MM.1S (cell line): ENCODE results near the gene CARMIL1.

Source experiments
- DNase-seq: peaks from one replicate; pipeline ENCODE4 v3.0.0-alpha.2; 2015
- H2AFZ ChIP-seq: fragments of 300-600 bp; sonication (generic); 2 replicates; pipeline ENCODE4 v1.6.0; 2016; ENCODE audit warnings: antibody characterized with exemption, low read length
- H3F3A ChIP-seq: fragments of 300-600 bp; sonication (generic); 2 replicates; pipeline ENCODE4 v1.6.1; 2016; ENCODE audit warnings: mild to moderate bottlenecking, antibody characterized with exemption, low read length, moderate library complexity, mixed read lengths; ENCODE audit not compliant: insufficient read depth
- H3K27ac ChIP-seq: fragments of 300-600 bp; sonication (generic); 2 replicates; pipeline ENCODE4 v1.5.1; 2016; ENCODE audit warnings: mild to moderate bottlenecking, low read length
- H3K27me3 ChIP-seq: fragments of 300-600 bp; sonication (generic); replicated peaks from 2 replicates; pipeline ENCODE4 v1.6.0; 2016; ENCODE audit warnings: low read length; ENCODE audit not compliant: insufficient read depth
- H3K36me3 ChIP-seq: fragments of 300-600 bp; sonication (generic); replicated peaks from 2 replicates; pipeline ENCODE4 v1.6.1; 2016; ENCODE audit warnings: mild to moderate bottlenecking, low read length, mixed read lengths; ENCODE audit not compliant: insufficient read depth
- H3K4me1 ChIP-seq: fragments of 300-600 bp; sonication (generic); 2 replicates; pipeline ENCODE4 v1.6.1; 2016; ENCODE audit warnings: low read length, mixed read lengths
- H3K4me2 ChIP-seq: fragments of 300-600 bp; sonication (generic); 2 replicates; pipeline ENCODE4 v1.6.0; 2016; ENCODE audit warnings: low read depth, low read length
- H3K4me3 ChIP-seq: fragments of 300-600 bp; sonication (generic); 2 replicates; pipeline ENCODE4 v1.5.1; 2016; ENCODE audit warnings: low read length, mixed read lengths
- H3K79me2 ChIP-seq: fragments of 300-600 bp; sonication (generic); 2 replicates; pipeline ENCODE4 v1.6.1; 2016; ENCODE audit warnings: mixed run types, low read length, mixed read lengths
- H3K9ac ChIP-seq: fragments of 300-600 bp; sonication (generic); 2 replicates; pipeline ENCODE4 v1.6.1; 2016; ENCODE audit warnings: low read length, mixed read lengths
- H3K9me2 ChIP-seq: fragments of 300-600 bp; sonication (generic); replicated peaks from 2 replicates; pipeline ENCODE4 v1.6.1; 2016; ENCODE audit warnings: mild to moderate bottlenecking, low read length, mixed read lengths; ENCODE audit not compliant: insufficient read depth
- H3K9me3 ChIP-seq: fragments of 300-600 bp; sonication (generic); replicated peaks from 2 replicates; pipeline ENCODE4 v1.6.1; 2016; ENCODE audit warnings: mild to moderate bottlenecking, low read length, mixed read lengths; ENCODE audit not compliant: insufficient read depth
- H4K20me1 ChIP-seq: fragments of 300-600 bp; sonication (generic); 2 replicates; pipeline ENCODE4 v1.6.1; 2016; ENCODE audit warnings: mild to moderate bottlenecking, low read length, moderate library complexity, mixed read lengths; ENCODE audit not compliant: insufficient read depth
- EZH2 ChIP-seq: fragments of 300-600 bp; sonication (generic); optimal IDR thresholded peaks from 2 replicates; pipeline ENCODE3; 2017; ENCODE audit warnings: low read depth, mild to moderate bottlenecking, antibody characterized with exemption, low read length, mixed read lengths
- EZH2phosphoT487 ChIP-seq: fragments of 300-600 bp; sonication (generic); IDR thresholded peaks from 2 replicates; pipeline ENCODE4 v1.6.1; 2018; ENCODE audit warnings: antibody characterized with exemption, low read length
- TF ChIP-seq, protein P1 (sequence below): fragments of 300-600 bp; sonication (generic); IDR thresholded peaks from 2 replicates; pipeline ENCODE4 v1.5.1; 2016; ENCODE audit warnings: antibody characterized with exemption, low read length, mixed read lengths

The CARMIL1 gene

DNA sequence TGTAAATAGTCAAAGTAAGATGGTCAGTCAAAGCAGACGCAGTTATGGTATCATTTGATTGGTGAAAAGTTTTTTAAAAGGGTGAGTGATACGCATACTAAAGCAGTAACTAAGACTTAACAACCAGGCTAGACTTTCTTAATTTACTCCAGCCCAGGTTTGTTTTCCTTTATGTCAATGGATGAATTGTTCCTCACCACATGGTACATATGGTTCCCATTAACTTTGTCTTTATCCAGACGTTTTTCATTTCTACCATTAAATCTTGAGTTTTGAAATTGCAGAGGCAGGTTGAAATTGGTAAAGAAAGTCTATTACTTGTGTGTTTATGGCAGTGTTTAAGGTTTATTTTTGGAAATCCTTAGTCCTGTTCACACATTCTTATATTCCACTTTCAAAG lies 274.3 kb downstream of the CARMIL1 start:
- Histone ChIP-seq H3K4me2 (no peak overlapping the region), H3F3A (peaks cover 9% of the 10 kb centered on the region; the same call in 1 of the 2 replicates), H3K4me3 (no peak overlapping the region), H3K4me1 (peaks cover 8% of the 10 kb centered on the region), H3K9ac (no peak overlapping the region), H3K27me3 (no peaks in the 10 kb centered on the region), H3K79me2 (no peaks in the 10 kb centered on the region), H3K9me2 (no peaks in the 10 kb centered on the region), H4K20me1 (no peaks in the 10 kb centered on the region), H3K9me3 (no peaks in the 10 kb centered on the region), H3K36me3 (no peaks in the 10 kb centered on the region), H2AFZ (no peak overlapping the region), H3K27ac (no peak overlapping the region)
- no peak for DNase-seq
- TF ChIP-seq EZH2phosphoT487 (no peak), EZH2 (no peak)
- TF ChIP-seq, protein P1, sequence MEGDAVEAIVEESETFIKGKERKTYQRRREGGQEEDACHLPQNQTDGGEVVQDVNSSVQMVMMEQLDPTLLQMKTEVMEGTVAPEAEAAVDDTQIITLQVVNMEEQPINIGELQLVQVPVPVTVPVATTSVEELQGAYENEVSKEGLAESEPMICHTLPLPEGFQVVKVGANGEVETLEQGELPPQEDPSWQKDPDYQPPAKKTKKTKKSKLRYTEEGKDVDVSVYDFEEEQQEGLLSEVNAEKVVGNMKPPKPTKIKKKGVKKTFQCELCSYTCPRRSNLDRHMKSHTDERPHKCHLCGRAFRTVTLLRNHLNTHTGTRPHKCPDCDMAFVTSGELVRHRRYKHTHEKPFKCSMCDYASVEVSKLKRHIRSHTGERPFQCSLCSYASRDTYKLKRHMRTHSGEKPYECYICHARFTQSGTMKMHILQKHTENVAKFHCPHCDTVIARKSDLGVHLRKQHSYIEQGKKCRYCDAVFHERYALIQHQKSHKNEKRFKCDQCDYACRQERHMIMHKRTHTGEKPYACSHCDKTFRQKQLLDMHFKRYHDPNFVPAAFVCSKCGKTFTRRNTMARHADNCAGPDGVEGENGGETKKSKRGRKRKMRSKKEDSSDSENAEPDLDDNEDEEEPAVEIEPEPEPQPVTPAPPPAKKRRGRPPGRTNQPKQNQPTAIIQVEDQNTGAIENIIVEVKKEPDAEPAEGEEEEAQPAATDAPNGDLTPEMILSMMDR: no peak

- DNase-seq: no peak
- no peak for TF ChIP-seq EZH2phosphoT487
- TF ChIP-seq, protein P1: no peak
- no peak overlapping the region for H3K9ac ChIP-seq
- H3K4me3 ChIP-seq: no peak overlapping the region
- H3K36me3 ChIP-seq: no peaks in the 10 kb centered on the region
- H3F3A ChIP-seq: peaks cover 9% of the 10 kb centered on the region; the same call in 1 of the 2 replicates
- no peak overlapping the region for H3K27ac ChIP-seq
- H3K27me3 ChIP-seq: no peaks in the 10 kb centered on the region
- H3K4me2 ChIP-seq: no peak overlapping the region
- H3K4me1 ChIP-seq: peaks cover 8% of the 10 kb centered on the region
- H3K9me2 ChIP-seq: no peaks in the 10 kb centered on the region
- H3K9me3 ChIP-seq: no peaks in the 10 kb centered on the region
- H2AFZ ChIP-seq: no peak overlapping the region
- H4K20me1 ChIP-seq: no peaks in the 10 kb centered on the region
- H3K79me2 ChIP-seq: no peaks in the 10 kb centered on the region
These were observed 276.0 kb downstream of the CARMIL1 start for GRCh38 chr6:25555188-25555587.

GRCh38 chr6:25556516-25556915 lies 277.3 kb downstream of the CARMIL1 start:
- Histone ChIP-seq H3K27ac (no peak overlapping the region), H3K9me2 (no peaks in the 10 kb centered on the region), H3K4me2 (peak overlapping the region; percentile 9; the same call in 1 of the 2 replicates), H4K20me1 (no peaks in the 10 kb centered on the region), H2AFZ (no peak overlapping the region), H3K79me2 (no peaks in the 10 kb centered on the region), H3K27me3 (no peaks in the 10 kb centered on the region), H3K4me3 (no peak overlapping the region), H3K36me3 (no peaks in the 10 kb centered on the region), H3K4me1 (peaks cover 8% of the 10 kb centered on the region), H3K9ac (no peak overlapping the region), H3K9me3 (no peaks in the 10 kb centered on the region), H3F3A (peaks cover 9% of the 10 kb centered on the region; the same call in 1 of the 2 replicates)
- DNase-seq: peak; percentile 82
- TF ChIP-seq, protein P1: peak; percentile 84
- no peak for TF ChIP-seq EZH2phosphoT487
